HG03342 (cell line): ENCODE data around the gene MMP26.
"Not testable (repeated sequence)": the region's sequence is repeated elsewhere in the genome, so short reads cannot be mapped to it uniquely, and the experiment has no call there.

ENCODE experiments used
- ATAC-seq: cut with Tn5 transposase; IDR thresholded peaks from one replicate; pipeline ENCODE4 v1.9.1; 2021; ENCODE audit warnings: mild to moderate bottlenecking, moderate library complexity; ENCODE audit not compliant: unreplicated experiment

The MMP26 gene

DNA sequence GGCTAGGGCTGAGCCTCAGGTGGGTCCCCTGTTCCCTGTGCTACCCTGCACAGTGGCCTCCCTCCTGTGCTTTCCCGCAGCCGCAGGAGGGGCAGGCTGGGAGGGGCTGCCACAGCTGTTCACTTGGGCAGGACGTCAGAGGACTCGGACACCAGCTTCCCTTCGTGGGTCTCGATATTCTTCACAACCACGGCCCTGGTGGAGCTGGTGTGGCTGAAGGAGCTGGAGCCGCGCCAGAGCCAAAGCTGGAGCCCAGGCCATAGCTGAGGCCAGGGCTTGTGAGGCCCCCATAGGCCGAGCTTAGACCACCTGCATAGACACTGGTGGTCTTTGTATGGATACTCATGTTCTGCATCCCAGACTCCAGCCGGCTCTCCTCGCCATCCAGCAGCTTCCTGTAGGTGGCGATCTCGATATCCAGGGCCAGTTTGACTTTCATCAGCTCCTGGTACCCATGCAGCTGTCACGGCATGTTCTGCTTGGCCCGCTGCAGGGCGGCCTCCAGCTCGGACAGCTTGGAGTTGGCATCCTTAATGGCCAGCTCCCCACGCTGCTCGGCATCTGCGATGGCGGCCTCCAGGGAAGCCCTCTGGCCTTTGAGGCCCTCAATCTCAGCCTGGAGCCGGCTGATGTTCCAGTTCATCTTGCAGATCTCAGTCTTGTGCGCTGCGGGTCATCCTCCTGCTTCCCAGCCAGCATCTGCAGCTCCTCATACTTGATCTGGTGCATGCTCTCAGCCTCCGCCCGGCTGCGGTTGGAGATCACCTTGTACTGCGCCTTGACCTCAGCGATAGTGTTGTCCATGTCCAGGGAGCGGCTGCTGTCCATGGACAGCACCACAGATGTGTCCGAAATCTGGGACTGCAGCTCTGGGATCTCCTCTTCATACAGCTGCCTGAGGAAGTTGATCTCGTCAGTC, 18.3 kb downstream of the MMP26 start:
- not testable (repeated sequence) for ATAC-seq

DNA sequence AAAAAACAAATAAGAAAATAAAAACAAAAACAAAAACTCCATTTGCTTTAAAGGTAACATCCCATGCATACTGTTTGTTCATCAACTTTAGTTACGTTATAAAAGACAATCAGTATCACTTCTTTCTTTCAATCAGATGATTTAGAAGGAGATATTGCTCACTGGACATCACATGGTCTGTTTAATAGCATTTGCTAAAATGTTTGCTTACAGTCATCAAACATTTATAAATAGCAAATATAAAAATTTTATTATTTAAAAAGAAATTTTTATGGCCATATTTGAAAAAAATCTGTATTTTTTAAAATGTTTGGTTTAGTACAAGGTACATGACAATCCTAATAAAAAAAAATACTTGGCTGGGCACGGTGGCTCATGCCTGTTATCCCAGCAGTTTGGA, 22.6 kb downstream of the MMP26 start:
- no peak for ATAC-seq

DNA sequence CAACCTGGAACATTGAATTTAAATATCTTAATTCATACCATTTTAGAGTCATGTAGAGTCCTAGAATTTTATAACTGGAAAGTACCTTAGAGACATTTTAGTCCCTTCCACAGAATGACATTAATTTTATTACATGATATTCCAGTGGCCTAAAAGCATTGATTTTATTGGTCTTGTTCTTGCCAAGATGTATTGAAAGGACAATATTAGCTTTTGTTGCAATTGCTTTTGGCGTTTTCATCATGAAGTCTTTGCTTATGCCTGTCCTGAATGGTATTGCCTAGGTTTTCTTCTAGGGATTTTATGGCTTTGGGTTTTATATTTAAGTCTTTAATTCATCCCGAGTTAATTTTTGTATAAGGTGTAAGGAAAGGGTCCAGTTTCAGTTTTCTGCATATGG, 36.2 kb downstream of the MMP26 start:
- no peak for ATAC-seq

DNA sequence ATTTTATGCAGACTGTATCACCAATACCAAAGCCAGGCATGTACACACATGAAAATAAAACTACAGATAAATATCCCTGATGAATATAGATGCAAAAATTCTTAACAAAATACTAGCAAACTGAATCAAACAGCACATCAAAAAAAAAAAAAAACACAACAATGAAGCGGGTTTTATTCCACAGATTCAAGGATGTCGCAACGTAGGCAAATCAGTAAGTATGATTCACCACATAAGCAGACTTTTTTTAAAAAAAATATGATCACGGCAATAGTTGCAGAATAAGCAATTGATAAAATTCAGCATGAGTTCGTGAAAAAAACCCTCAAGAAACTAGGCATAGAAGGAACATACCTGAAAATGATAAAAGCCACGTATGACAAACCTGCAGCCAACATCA, 43.9 kb downstream of the MMP26 start:
- ATAC-seq = no peak

DNA sequence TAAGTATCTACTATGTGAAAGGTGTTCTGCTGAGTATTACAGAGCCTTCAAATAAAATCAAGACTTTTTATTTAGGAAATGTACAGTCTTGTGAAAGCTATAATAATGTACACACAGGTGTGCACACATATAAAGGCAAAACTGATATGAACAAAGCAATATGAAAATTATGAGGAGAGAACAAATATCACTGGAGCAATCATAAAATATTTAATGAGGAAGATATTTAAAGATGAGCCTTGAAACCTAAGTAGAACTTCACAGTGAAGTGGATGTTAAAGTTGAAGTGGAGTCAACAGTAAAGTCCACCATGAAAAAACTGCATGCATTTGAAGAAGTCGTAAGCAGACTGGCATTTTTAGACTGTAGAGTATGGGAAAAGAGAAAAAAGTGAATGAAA, 46.6 kb downstream of the MMP26 start:
- no peak for ATAC-seq
